Gastroesophageal sphincter (tissue), 3 donors: ENCODE measurements around the gene PCSK2.

Experiments
- CTCF ChIP-seq, 4 experiments: fragments of 200-600 bp in 2 of 4; fragments of 450-650 bp in 2 of 4; sonication (generic) in 1 of 4; IDR thresholded peaks; one replicate each; pipeline ENCODE4 v1.5.1; 2017 to 2019; ENCODE audit warnings: antibody characterized with exemption in 4 of 4, mild to moderate bottlenecking in 2 of 4, moderate library complexity in 2 of 4
- EP300 ChIP-seq: sonication (generic); formaldehyde crosslinking; IDR thresholded peaks from one replicate; pipeline ENCODE4 v1.6.1; 2017; ENCODE audit warnings: antibody characterized with exemption, mild to moderate bottlenecking
- POLR2A ChIP-seq, 2 donors: fragments of 450-650 bp; IDR thresholded peaks; one replicate each; pipeline ENCODE4 v1.6.1; 2017; ENCODE audit warnings: antibody characterized with exemption in 2 of 2, mild to moderate bottlenecking in 2 of 2, moderate library complexity in 1 of 2
- POLR2AphosphoS5 ChIP-seq: sonication (generic); formaldehyde crosslinking; IDR thresholded peaks from one replicate; pipeline ENCODE4 v1.6.1; 2017; ENCODE audit warnings: antibody characterized with exemption

GRCh38 chr20:17431621-17432364 lies 205.0 kb downstream of the PCSK2 start:
- peak; percentile 55 to 92 (median 78) for TF ChIP-seq CTCF (IDR thresholded peaks at IDR 0.05)
- no peak for TF ChIP-seq POLR2A (IDR thresholded peaks at IDR 0.05)
- TF ChIP-seq POLR2AphosphoS5 = no peak
- no peak for TF ChIP-seq EP300
